K562 (cell line): ENCODE results near the gene CARD11. TPM values are rescaled to one million over a fixed set of nuclear protein-coding genes. Genes with fewer than 3 reads are reported as not detected.

Experiments
- ARID1B ChIP-seq: fragments of 450-650 bp; IDR thresholded peaks from 2 replicates; pipeline ENCODE4 v1.6.1; 2016; ENCODE audit warnings: antibody characterized with exemption, mild to moderate bottlenecking, inconsistent platforms
- DMBX1 ChIP-seq: fragments of 250-450 bp; sonication (Bioruptor Pico); IDR thresholded peaks from 2 replicates; pipeline ENCODE4 v1.8.0; 2022; ENCODE audit warnings: inconsistent platforms, mild to moderate bottlenecking, moderate library complexity, borderline replicate concordance
- FOSL1 ChIP-seq: fragments of 200-800 bp; sonication (Bioruptor generic); conservative IDR thresholded peaks from 2 replicates; pipeline ENCODE4 v1.6.1; 2016; ENCODE audit warnings: missing genetic modification characterization, missing compliant biosample characterization
- GATAD2A ChIP-seq: fragments of 450-650 bp; IDR thresholded peaks from 2 replicates; pipeline ENCODE4 v1.6.1; 2017
- NFYB ChIP-seq: IDR thresholded peaks from 2 replicates; pipeline ENCODE4 v1.6.1; 2011; ENCODE audit warnings: mild to moderate bottlenecking, moderate library complexity; ENCODE audit not compliant: insufficient read length; ENCODE audit errors: extremely low read depth
- SRSF1 ChIP-seq: fragments of 200-400 bp; formaldehyde crosslinking; IDR thresholded peaks from 2 replicates; pipeline ENCODE4 v1.6.1; 2017; ENCODE audit warnings: mild to moderate bottlenecking, low read depth, low read length, moderate library complexity
- XRCC5 ChIP-seq: fragments of 200-400 bp; formaldehyde crosslinking; IDR thresholded peaks from 2 replicates; pipeline ENCODE4 v1.6.1; 2017; ENCODE audit warnings: low read depth, mild to moderate bottlenecking, low read length
- polyA plus RNA-seq, 8 experiments: library from polyadenylated mRNA; depleted of rRNA in 4 of 8; stranded (reverse) in 5 of 8; unstranded in 3 of 8; fragments of >200 nt; fragmentation: Nextera tagmentation in 2 of 8; fragmentation: Illumina TruSeq in 1 of 8; extraction: Ambion mirVana in 2 of 8; extraction: Trizol in 1 of 8; gene quantifications; 2 replicates each; pipeline versions ENCODE4 v1.2.1 to v1.2.3, GENCODE V29; 2011 to 2014; ENCODE audit warnings: inconsistent platforms in 1 of 8, missing spikeins in 1 of 8
- total RNA-seq, 7 experiments: library from RNA; depleted of rRNA in 6 of 7; stranded (reverse); fragments of >200 nt in 6 of 7; fragmentation: Illumina TruSeq in 2 of 7; extraction: Trizol in 2 of 7; gene quantifications; 2 replicates each; pipeline versions ENCODE4 v1.2.1 to v1.2.3, GENCODE V29; 2011 to 2021; ENCODE audit warnings: low replicate concordance in 1 of 7
- TF ChIP-seq, protein P1 (sequence below): sonication (generic); formaldehyde crosslinking; IDR thresholded peaks from 2 replicates; pipeline ENCODE4 v1.8.0; 2022; ENCODE audit warnings: mild to moderate bottlenecking, missing genetic modification reagents
- TF ChIP-seq, protein P2 (sequence below): fragments of 250-450 bp; sonication (Bioruptor Pico); IDR thresholded peaks from 2 replicates; pipeline ENCODE4 v1.5.0; 2021
- TF ChIP-seq, protein P3 (sequence below): fragments of 450-650 bp; conservative IDR thresholded peaks from 2 replicates; pipeline ENCODE4 v1.6.1; 2016; ENCODE audit warnings: missing genetic modification characterization, low read depth, mild to moderate bottlenecking, missing compliant biosample characterization, moderate library complexity

The CARD11 gene
- total and polyA plus RNA-seq, 9 of the 15 experiments (the other 6 are each of a cell fraction or from before 2014, with no cell fraction given), result 0.07 to 12.8 (median 5.7) TPM

DNA sequence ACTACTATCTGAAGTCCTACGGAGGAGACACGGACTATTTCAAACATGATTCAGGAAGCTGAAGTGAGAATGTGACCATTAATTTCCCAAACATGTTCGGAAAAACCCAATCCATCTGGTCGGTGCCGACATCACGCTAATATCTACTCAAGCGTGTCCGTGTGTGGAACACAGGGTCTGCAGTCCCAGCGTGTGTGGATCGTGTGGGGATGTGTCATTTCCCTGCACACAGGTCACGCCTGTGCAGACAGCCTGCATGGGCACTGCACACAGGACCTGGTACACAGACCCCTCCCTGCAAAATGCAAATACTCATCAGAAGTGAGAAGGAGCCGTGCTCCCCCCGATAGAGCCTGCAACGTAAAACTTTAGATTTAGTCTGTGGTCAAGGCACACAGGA is 57.8 kb downstream of the CARD11 start (continued):
- TF ChIP-seq, protein P1, sequence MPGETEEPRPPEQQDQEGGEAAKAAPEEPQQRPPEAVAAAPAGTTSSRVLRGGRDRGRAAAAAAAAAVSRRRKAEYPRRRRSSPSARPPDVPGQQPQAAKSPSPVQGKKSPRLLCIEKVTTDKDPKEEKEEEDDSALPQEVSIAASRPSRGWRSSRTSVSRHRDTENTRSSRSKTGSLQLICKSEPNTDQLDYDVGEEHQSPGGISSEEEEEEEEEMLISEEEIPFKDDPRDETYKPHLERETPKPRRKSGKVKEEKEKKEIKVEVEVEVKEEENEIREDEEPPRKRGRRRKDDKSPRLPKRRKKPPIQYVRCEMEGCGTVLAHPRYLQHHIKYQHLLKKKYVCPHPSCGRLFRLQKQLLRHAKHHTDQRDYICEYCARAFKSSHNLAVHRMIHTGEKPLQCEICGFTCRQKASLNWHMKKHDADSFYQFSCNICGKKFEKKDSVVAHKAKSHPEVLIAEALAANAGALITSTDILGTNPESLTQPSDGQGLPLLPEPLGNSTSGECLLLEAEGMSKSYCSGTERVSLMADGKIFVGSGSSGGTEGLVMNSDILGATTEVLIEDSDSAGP (CRISPR knock-in tag), result no peak
- TF ChIP-seq XRCC5 (no peak), NFYB (no peak), DMBX1 (CRISPR knock-in tag) (no peak), SRSF1 (no peak), FOSL1 (tag) (no peak), ARID1B (no peak), GATAD2A (no peak)
- TF ChIP-seq, protein P2, sequence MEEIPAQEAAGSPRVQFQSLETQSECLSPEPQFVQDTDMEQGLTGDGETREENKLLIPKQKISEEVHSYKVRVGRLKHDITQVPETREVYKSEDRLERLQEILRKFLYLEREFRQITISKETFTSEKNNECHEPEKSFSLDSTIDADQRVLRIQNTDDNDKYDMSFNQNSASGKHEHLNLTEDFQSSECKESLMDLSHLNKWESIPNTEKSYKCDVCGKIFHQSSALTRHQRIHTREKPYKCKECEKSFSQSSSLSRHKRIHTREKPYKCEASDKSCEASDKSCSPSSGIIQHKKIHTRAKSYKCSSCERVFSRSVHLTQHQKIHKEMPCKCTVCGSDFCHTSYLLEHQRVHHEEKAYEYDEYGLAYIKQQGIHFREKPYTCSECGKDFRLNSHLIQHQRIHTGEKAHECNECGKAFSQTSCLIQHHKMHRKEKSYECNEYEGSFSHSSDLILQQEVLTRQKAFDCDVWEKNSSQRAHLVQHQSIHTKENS (CRISPR knock-in tag), result no peak
- TF ChIP-seq, protein P3, sequence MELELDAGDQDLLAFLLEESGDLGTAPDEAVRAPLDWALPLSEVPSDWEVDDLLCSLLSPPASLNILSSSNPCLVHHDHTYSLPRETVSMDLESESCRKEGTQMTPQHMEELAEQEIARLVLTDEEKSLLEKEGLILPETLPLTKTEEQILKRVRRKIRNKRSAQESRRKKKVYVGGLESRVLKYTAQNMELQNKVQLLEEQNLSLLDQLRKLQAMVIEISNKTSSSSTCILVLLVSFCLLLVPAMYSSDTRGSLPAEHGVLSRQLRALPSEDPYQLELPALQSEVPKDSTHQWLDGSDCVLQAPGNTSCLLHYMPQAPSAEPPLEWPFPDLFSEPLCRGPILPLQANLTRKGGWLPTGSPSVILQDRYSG (tag), result no peak
- TF ChIP-seq, all 486 proteins: peak for 0
